NCI-H82 treated with DMSO at 0.1 percent for 48 hours (cell line): ENCODE results near the gene ODAM.
A peak's percentile ranks its signal among the peaks of the same experiment; 100 is the strongest.
"Not testable (repeated sequence)": the region's sequence is repeated elsewhere in the genome, so short reads cannot be mapped to it uniquely, and the experiment has no call there.

Experiments
- DNase-seq: peaks from one replicate; lab custom pipeline; 2025; ENCODE audit not compliant: unreplicated experiment; lab: John Stamatoyannopoulos, UW

Gene ODAM

GRCh38 chr4:70195425-70195824 is at the start of gene ODAM:
ODAM (plus strand) TSS chr4:70195725; CDS start chr4:70196544, 819 bp downstream.
- DNase-seq = no peak

- no peak for DNase-seq
These were observed 44.3 kb upstream of the ODAM start for GRCh38 chr4:70151271-70151670.

- DNase-seq = no peak
These were observed 43.4 kb upstream of the ODAM start for GRCh38 chr4:70152088-70152487.

- no peak for DNase-seq
These were observed 41.6 kb upstream of the ODAM start, which contains the start of gene PRR27 for GRCh38 chr4:70153937-70154336. PRR27 (plus strand) TSS chr4:70154237; CDS start chr4:70154376, 139 bp downstream.

- no peak for DNase-seq
These were observed 36.9 kb upstream of the ODAM start for GRCh38 chr4:70158576-70158975.

- DNase-seq = no peak
These were observed 18.4 kb upstream of the ODAM start for GRCh38 chr4:70177090-70177489.

- no peak for DNase-seq
These were observed 17.4 kb upstream of the ODAM start for GRCh38 chr4:70178075-70178660.

GRCh38 chr4:70179811-70180210 is 15.7 kb upstream of the ODAM start:
- no peak for DNase-seq

- no peak for DNase-seq
These were observed 13.7 kb upstream of the ODAM start for GRCh38 chr4:70181864-70182263.

GRCh38 chr4:70182517-70183167 is 12.9 kb upstream of the ODAM start:
- DNase-seq = no peak

- peak; percentile 39 for DNase-seq
These were observed 12.2 kb upstream of the ODAM start for GRCh38 chr4:70183168-70183939.

- no peak for DNase-seq
These were observed 11.6 kb upstream of the ODAM start for GRCh38 chr4:70183940-70184246.

GRCh38 chr4:70187216-70187615 is 8.3 kb upstream of the ODAM start:
- no peak for DNase-seq

GRCh38 chr4:70190579-70190978 is 4.9 kb upstream of the ODAM start:
- DNase-seq = no peak

GRCh38 chr4:70191647-70192046 is 3.9 kb upstream of the ODAM start:
- DNase-seq = no peak

GRCh38 chr4:70192895-70193294 is 2.6 kb upstream of the ODAM start:
- no peak for DNase-seq

- no peak for DNase-seq
These were observed 1.3 kb downstream of the ODAM start for GRCh38 chr4:70196857-70197256.

GRCh38 chr4:70197842-70198241 is 2.3 kb downstream of the ODAM start:
- DNase-seq = no peak

GRCh38 chr4:70203601-70204000 is 8.1 kb downstream of the ODAM start:
- no peak for DNase-seq

- not testable (repeated sequence) for DNase-seq
These were observed 17.2 kb downstream of the ODAM start for GRCh38 chr4:70212752-70213151.

- peak; percentile 60 for DNase-seq
These were observed 20.6 kb downstream of the ODAM start for GRCh38 chr4:70216109-70216508.

- peak; percentile 44 for DNase-seq
These were observed 21.0 kb downstream of the ODAM start for GRCh38 chr4:70216550-70216949.
